Measurements from ENCODE around the gene ALX4.

The ALX4 gene

GRCh38 chr11:44345781-44346180 is 35.8 kb upstream of the ALX4 start:
- Histone ChIP-seq H3K4me2 (ENCODE audit: low read depth, low read length) (no peak overlapping the region), H3K9me3 (replicated peaks; ENCODE audit: insufficient read depth, low read length) (no peaks in the 10 kb centered on the region), H3K27me3 (replicated peaks; ENCODE audit: insufficient read depth, low read length) (no peaks in the 10 kb centered on the region), H3K9ac (ENCODE audit: low read length) (no peak overlapping the region), H4K20me1 (ENCODE audit: insufficient read depth, low read length) (no peaks in the 10 kb centered on the region), H3K9me2 (replicated peaks; ENCODE audit: insufficient read depth, low read length) (no peaks in the 10 kb centered on the region), H3K36me3 (replicated peaks; ENCODE audit: insufficient read depth, low read length) (no peaks in the 10 kb centered on the region), H3K79me2 (ENCODE audit: low read length) (no peaks in the 10 kb centered on the region), H3F3A (ENCODE audit: insufficient read depth, low read length) (no peaks in the 10 kb centered on the region), H2AFZ (ENCODE audit: low read length) (no peak overlapping the region), H3K4me3 (ENCODE audit: low read length) (no peak overlapping the region), H3K4me1 (ENCODE audit: low read length) (no peaks in the 10 kb centered on the region), H3K27ac (ENCODE audit: low read length) (no peak overlapping the region)
- no peak for TF ChIP-seq CTCF (IDR thresholded peaks at IDR 0.05; ENCODE audit: low read length)
- TF ChIP-seq EZH2 (optimal IDR thresholded peaks at IDR 0.05; ENCODE audit: low read depth, low read length), result no peak
- TF ChIP-seq EZH2phosphoT487 (IDR thresholded peaks at IDR 0.05; ENCODE audit: low read length), result no peak
- DNase-seq, result no peak

- H3F3A ChIP-seq (ENCODE audit: insufficient read depth, low read length), result no peaks in the 10 kb centered on the region
- no peaks in the 10 kb centered on the region for H3K79me2 ChIP-seq (ENCODE audit: low read length)
- H3K9ac ChIP-seq (ENCODE audit: low read length), result no peak overlapping the region
- H2AFZ ChIP-seq (ENCODE audit: low read length), result no peak overlapping the region
- no peak overlapping the region for H3K27ac ChIP-seq (ENCODE audit: low read length)
- H3K4me3 ChIP-seq (ENCODE audit: low read length), result no peak overlapping the region
- no peak for DNase-seq
- no peaks in the 10 kb centered on the region for H3K4me1 ChIP-seq (ENCODE audit: low read length)
- no peaks in the 10 kb centered on the region for H3K36me3 ChIP-seq (replicated peaks; ENCODE audit: insufficient read depth, low read length)
- H3K27me3 ChIP-seq (replicated peaks; ENCODE audit: insufficient read depth, low read length), result no peaks in the 10 kb centered on the region
- H4K20me1 ChIP-seq (ENCODE audit: insufficient read depth, low read length), result no peaks in the 10 kb centered on the region
- no peaks in the 10 kb centered on the region for H3K9me3 ChIP-seq (replicated peaks; ENCODE audit: insufficient read depth, low read length)
- H3K9me2 ChIP-seq (replicated peaks; ENCODE audit: insufficient read depth, low read length), result no peaks in the 10 kb centered on the region
- TF ChIP-seq EZH2phosphoT487 (IDR thresholded peaks at IDR 0.05; ENCODE audit: low read length), result no peak
- no peak for TF ChIP-seq CTCF (IDR thresholded peaks at IDR 0.05; ENCODE audit: low read length)
- no peak for TF ChIP-seq EZH2 (optimal IDR thresholded peaks at IDR 0.05; ENCODE audit: low read depth, low read length)
- no peak overlapping the region for H3K4me2 ChIP-seq (ENCODE audit: low read depth, low read length)
These were observed 35.0 kb upstream of the ALX4 start for GRCh38 chr11:44344921-44345320.

- no peaks in the 10 kb centered on the region for H3K79me2 ChIP-seq (ENCODE audit: low read length)
- TF ChIP-seq EZH2 (optimal IDR thresholded peaks at IDR 0.05; ENCODE audit: low read depth, low read length), result no peak
- no peak for TF ChIP-seq CTCF (IDR thresholded peaks at IDR 0.05; ENCODE audit: low read length)
- TF ChIP-seq EZH2phosphoT487 (IDR thresholded peaks at IDR 0.05; ENCODE audit: low read length), result no peak
- no peak overlapping the region for H3K4me2 ChIP-seq (ENCODE audit: low read depth, low read length)
- H3K36me3 ChIP-seq (replicated peaks; ENCODE audit: insufficient read depth, low read length), result no peaks in the 10 kb centered on the region
- no peak overlapping the region for H3K9ac ChIP-seq (ENCODE audit: low read length)
- no peaks in the 10 kb centered on the region for H3K4me1 ChIP-seq (ENCODE audit: low read length)
- H3K9me2 ChIP-seq (replicated peaks; ENCODE audit: insufficient read depth, low read length), result no peaks in the 10 kb centered on the region
- DNase-seq, result no peak
- no peaks in the 10 kb centered on the region for H4K20me1 ChIP-seq (ENCODE audit: insufficient read depth, low read length)
- H3K9me3 ChIP-seq (replicated peaks; ENCODE audit: insufficient read depth, low read length), result no peaks in the 10 kb centered on the region
- no peaks in the 10 kb centered on the region for H3F3A ChIP-seq (ENCODE audit: insufficient read depth, low read length)
- no peaks in the 10 kb centered on the region for H3K27me3 ChIP-seq (replicated peaks; ENCODE audit: insufficient read depth, low read length)
- no peak overlapping the region for H3K27ac ChIP-seq (ENCODE audit: low read length)
- H2AFZ ChIP-seq (ENCODE audit: low read length), result no peak overlapping the region
- no peak overlapping the region for H3K4me3 ChIP-seq (ENCODE audit: low read length)
These were observed 34.5 kb upstream of the ALX4 start for GRCh38 chr11:44344423-44344820.

All from MM.1S (cell line).